LNCAP (cell line): Measurements from ENCODE around the gene IL36B.

Experiments
- TF ChIP-seq, protein P1 (sequence below): fragments of 450-650 bp; IDR thresholded peaks from 2 replicates; pipeline ENCODE4 v1.5.1; 2017; ENCODE audit warnings: mild to moderate bottlenecking

Gene IL36B

DNA sequence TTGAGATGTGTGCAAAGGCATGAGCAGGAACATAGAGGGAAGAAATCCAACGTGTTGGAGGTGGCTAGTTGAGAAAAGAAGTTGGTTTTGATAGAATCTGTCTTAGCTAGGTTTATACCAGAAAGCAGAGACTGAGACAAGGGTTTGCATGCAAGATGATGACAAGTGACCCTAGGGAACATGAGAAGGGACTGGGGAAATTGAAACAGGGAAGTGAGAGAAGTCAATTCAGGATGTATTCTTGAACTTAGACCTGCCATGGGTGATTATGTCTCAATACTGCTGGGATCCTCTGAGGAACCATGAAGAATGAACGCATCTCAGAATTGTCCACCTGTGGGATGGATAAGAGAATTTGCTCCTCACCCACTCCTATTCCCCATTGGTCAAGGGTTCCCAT is 26.9 kb downstream of the IL36B start:
- TF ChIP-seq, protein P1, sequence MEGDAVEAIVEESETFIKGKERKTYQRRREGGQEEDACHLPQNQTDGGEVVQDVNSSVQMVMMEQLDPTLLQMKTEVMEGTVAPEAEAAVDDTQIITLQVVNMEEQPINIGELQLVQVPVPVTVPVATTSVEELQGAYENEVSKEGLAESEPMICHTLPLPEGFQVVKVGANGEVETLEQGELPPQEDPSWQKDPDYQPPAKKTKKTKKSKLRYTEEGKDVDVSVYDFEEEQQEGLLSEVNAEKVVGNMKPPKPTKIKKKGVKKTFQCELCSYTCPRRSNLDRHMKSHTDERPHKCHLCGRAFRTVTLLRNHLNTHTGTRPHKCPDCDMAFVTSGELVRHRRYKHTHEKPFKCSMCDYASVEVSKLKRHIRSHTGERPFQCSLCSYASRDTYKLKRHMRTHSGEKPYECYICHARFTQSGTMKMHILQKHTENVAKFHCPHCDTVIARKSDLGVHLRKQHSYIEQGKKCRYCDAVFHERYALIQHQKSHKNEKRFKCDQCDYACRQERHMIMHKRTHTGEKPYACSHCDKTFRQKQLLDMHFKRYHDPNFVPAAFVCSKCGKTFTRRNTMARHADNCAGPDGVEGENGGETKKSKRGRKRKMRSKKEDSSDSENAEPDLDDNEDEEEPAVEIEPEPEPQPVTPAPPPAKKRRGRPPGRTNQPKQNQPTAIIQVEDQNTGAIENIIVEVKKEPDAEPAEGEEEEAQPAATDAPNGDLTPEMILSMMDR, result no peak

DNA sequence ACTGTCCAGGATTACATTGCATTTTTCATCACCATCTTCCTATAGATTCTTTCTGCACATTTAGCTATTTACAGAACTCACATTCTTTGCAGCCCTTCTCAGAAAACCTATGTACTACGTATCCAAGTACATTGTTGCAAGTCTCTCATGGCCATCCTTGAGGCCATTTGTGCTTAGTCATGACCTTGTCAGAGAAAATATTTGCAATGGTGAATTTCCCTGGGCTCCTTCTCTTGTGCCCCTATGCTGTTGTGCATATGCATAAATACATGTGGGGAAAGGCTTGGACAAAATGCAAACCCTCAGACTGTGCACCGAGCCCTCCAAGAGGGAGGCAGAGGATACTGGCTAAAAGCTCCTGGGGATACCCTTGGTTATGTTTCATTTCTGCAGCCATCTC is 27.9 kb downstream of the IL36B start:
- TF ChIP-seq, protein P1, result no peak

DNA sequence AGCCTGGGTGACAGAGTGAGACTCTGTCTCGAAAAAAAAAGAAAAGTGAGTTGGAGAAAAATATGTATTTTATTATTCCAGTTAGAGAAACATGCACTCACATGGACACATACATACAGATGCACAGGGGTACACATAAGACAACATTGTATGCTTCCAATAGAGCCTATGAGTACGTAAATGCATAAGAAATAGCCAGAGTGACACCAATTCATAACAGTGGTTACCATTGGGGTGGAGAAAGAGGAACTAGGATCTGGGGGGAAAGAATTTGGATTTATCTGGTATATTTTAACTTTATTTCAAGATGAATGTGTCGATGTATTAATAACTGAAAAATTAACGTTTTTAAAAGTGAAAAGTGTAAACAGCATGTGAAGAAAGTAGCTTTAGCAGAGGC is 31.4 kb downstream of the IL36B start:
- TF ChIP-seq, protein P1, result no peak

DNA sequence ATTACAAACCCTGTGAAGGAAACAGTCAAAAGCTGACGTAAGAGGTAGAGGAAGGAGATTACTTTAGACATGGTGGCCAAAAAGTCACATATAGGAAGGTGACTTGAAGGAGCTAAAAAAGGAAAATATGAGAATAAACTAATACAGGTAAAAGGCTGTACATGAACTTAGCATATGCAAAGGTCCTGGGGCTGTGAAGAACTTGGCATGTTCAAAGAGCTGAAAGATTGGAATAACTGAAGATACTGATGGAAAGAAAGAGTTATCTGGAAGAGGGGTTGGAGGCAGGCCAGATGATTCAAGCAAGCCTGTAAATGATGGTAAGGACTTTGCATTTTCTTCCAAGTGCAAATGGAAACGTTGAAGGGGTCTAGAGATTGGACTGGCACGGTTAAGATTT is 34.2 kb downstream of the IL36B start:
- TF ChIP-seq, protein P1, result no peak

DNA sequence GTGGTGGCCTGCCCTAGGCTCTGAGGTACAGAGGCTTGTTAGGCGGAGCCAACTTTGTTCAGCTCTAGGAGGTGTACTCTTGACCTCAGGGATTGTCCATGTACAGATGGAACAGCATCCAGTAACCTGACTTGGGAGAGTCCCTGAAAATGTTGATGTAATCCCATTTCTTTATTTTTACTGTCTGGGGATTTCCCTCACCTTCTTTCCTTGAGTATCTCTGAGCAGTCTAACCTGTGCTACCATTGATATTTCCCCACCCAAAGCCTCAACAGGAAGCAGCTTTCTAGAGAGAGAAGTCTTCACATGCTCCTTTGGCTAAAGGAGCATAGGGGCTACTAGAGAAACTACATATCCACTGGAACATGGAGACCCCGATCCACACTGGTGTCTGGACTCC is 37.0 kb downstream of the IL36B start:
- TF ChIP-seq, protein P1, result no peak

DNA sequence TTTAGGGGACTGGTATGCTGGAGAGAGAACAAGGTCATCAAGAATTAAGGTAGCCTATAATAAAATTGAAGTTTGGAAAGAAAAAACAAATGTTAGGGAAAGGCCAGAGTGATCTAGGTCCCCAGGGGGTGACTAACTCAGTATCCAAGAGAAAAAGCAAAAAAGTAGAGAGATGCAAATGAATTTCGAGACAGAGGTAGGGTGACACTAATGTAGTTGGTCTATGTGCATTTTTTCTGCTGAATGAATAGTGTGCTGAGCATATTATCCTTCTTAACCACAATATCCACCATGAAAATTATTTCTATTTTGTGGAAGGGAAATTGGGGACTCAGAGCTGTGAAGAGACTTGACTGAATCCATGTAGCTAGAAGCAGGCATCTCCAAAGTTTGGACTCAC is 37.6 kb downstream of the IL36B start:
- TF ChIP-seq, protein P1, result no peak

DNA sequence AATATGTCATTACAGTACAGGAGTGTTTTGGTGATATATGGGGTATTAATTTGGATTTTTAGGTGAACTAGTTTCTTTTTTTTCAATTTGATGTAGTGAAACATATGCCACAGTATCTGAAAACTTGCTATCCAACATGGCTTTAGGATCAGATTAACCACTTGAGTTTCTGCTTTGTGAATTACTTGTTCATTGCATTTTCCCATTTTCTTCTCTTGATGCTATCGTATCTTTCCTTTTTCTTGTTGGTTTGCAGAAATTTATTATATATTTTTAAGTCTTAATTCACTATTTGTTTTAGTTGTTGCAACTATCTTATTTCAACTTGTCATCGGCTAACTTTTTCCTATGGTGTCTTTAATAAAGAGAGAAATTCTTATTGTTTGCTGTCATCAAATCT is 38.6 kb downstream of the IL36B start:
- TF ChIP-seq, protein P1, result no peak

DNA sequence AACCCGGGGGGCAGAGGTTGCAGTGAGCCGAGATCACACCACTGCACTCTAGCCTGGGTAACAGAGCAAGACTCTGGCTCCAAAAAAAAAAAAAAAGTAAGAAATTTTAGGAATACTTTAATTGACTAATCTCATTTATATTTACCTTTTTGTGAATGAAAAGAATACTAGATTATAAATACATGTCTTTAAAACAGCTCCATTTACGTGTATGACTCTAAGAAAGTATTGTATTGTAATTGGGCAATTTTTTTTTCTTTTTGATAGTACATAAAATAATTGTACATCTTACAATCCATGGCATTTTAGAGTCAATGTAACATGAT is 39.4 kb downstream of the IL36B start:
- TF ChIP-seq, protein P1, result no peak
